HCT116 (cell line): Measurements from ENCODE around the gene CLDN10. TPM values are rescaled to one million over a fixed set of nuclear protein-coding genes. Genes with fewer than 3 reads are reported as not detected.

Experiments used
- ATAC-seq: fragments of 200-7000 bp; cut with Tn5 transposase; 2 replicates; pipeline ENCODE4 v1.9.1; 2020; ENCODE audit warnings: mild to moderate bottlenecking, moderate library complexity
- BruUV-seq: library from RNA; stranded (reverse); fragments of 400-500 nt; replicated peaks from 2 replicates; lab custom pipeline; 2021; lab: Mats Ljungman, UMichigan
- CTCF ChIA-PET: fragments of 300-600 bp; sonication (Branson Sonifier 250); formaldehyde crosslinking; loops from one replicate; lab custom pipeline; 2021; ENCODE audit warnings: antibody characterized with exemption; lab: Charles Lee
- POLR2A ChIA-PET: fragments of 300-600, 350-600 bp; sonication (Branson Sonifier 250); formaldehyde crosslinking; loops from one replicate; lab custom pipeline; 2021; ENCODE audit warnings: antibody characterized with exemption; lab: Charles Lee
- RAD21 ChIA-PET, 2 experiments: fragments of 300-600 bp; sonication (Branson Sonifier 250); formaldehyde crosslinking; loops; one replicate each; lab custom pipeline; 2023; ENCODE audit warnings: low total read pairs in 2 of 2; ENCODE audit not compliant: uncharacterized antibody in 2 of 2, unreplicated experiment in 2 of 2, low non-redundant PET in 1 of 2; lab: Charles Lee
- DNase-seq: peaks from one replicate; pipeline ENCODE4 v3.0.0-alpha.2; 2010; ENCODE audit warnings: low read depth, low spot score
- H2AFZ ChIP-seq: fragments of 200-600 bp; shearing (Covaris generic), sonication (generic); 2 replicates; pipeline ENCODE4 v1.6.1; 2017; ENCODE audit warnings: low read depth, mixed run types, mixed read lengths, antibody characterized with exemption, low read length; ENCODE audit not compliant: poor library complexity, severe bottlenecking
- H3K27ac ChIP-seq: 2 replicates; pipeline ENCODE4 v1.5.1; 2012; ENCODE audit warnings: low read depth, low read length
- H3K27me3 ChIP-seq: fragments of 200-600 bp; sonication (generic); 2 replicates; pipeline ENCODE4 v1.6.1; 2016; ENCODE audit warnings: mixed run types, low read length, mixed read lengths; ENCODE audit not compliant: insufficient read depth
- H3K36me3 ChIP-seq, 2 experiments: fragments of 200-500 bp in 1 of 2; fragments of 200-600 bp in 1 of 2; sonication (Bioruptor generic) in 1 of 2; sonication (generic) in 1 of 2; 2 replicates each; pipeline versions ENCODE4 v1.5.1 to v1.6.1; 2014 to 2016; ENCODE audit warnings: low read length in 2 of 2, inconsistent platforms in 1 of 2, mixed read lengths in 1 of 2, mixed run types in 1 of 2; ENCODE audit not compliant: insufficient read depth in 2 of 2, control insufficient read depth in 1 of 2
- H3K4me1 ChIP-seq, 2 experiments: fragments of 200-600 bp in 1 of 2; sonication (generic) in 1 of 2; 2 replicates each; pipeline versions ENCODE4 v1.5.1 to v1.6.1; 2012 to 2017; ENCODE audit warnings: low read length in 2 of 2, inconsistent platforms in 1 of 2, mild to moderate bottlenecking in 1 of 2, mixed read lengths in 1 of 2, mixed run types in 1 of 2, moderate library complexity in 1 of 2; ENCODE audit not compliant: insufficient read depth in 2 of 2, control insufficient read depth in 1 of 2
- H3K4me2 ChIP-seq: fragments of 200-600 bp; sonication (generic); 2 replicates; pipeline ENCODE4 v1.6.1; 2017; ENCODE audit warnings: mixed run types, low read length, mixed read lengths
- H3K4me3 ChIP-seq, 2 experiments: fragments of 200-600 bp in 1 of 2; sonication (generic) in 1 of 2; replicated peaks in 1 of 2; 2 replicates each; pipeline ENCODE4 v1.5.1; 2011 to 2016; ENCODE audit warnings: low read length in 2 of 2, control low read depth in 1 of 2, low read depth in 1 of 2, mild to moderate bottlenecking in 1 of 2, mixed read lengths in 1 of 2, mixed run types in 1 of 2
- H3K79me2 ChIP-seq: fragments of 200-600 bp; sonication (generic); 2 replicates; pipeline ENCODE4 v1.6.1; 2017; ENCODE audit warnings: mild to moderate bottlenecking, mixed run types, low read length, moderate library complexity, mixed read lengths; ENCODE audit not compliant: insufficient read depth
- H3K9ac ChIP-seq: fragments of 200-600 bp; sonication (generic); 2 replicates; pipeline ENCODE4 v1.6.1; 2016; ENCODE audit warnings: low read length, mixed read lengths
- H3K9me2 ChIP-seq: fragments of 200-600 bp; sonication (generic), shearing (Covaris generic); 2 replicates; pipeline ENCODE4 v1.6.1; 2017; ENCODE audit warnings: mixed run types, mild to moderate bottlenecking, moderate library complexity; ENCODE audit not compliant: insufficient read depth
- H3K9me3 ChIP-seq, 2 experiments: fragments of 200-500 bp in 1 of 2; fragments of 200-600 bp in 1 of 2; sonication (Bioruptor generic) in 1 of 2; sonication (generic) in 1 of 2; 2 replicates each; pipeline ENCODE4 v1.6.1; 2014 to 2017; ENCODE audit warnings: low read length in 2 of 2, mixed read lengths in 2 of 2, inconsistent platforms in 1 of 2, low read depth in 1 of 2, mild to moderate bottlenecking in 1 of 2, mixed run types in 1 of 2, moderate library complexity in 1 of 2; ENCODE audit not compliant: control insufficient read depth in 1 of 2, insufficient read depth in 1 of 2
- H4K20me1 ChIP-seq: fragments of 200-600 bp; sonication (generic), shearing (Covaris generic); 2 replicates; pipeline ENCODE4 v1.6.1; 2017; ENCODE audit warnings: mixed run types, mild to moderate bottlenecking, moderate library complexity; ENCODE audit not compliant: insufficient read depth
- CBX3 ChIP-seq: IDR thresholded peaks from 2 replicates; pipeline ENCODE4 v1.6.1; 2012; ENCODE audit warnings: low read depth
- CEBPB ChIP-seq: IDR thresholded peaks from 2 replicates; pipeline ENCODE4 v1.6.1; 2012; ENCODE audit warnings: low read depth
- CTCF ChIP-seq, 3 experiments: fragments of 200-600 bp in 1 of 3; sonication (generic) in 1 of 3; IDR thresholded peaks in 2 of 3; conservative IDR thresholded peaks in 1 of 3; 2 replicates each; pipeline ENCODE4 v1.5.1; 2012 to 2017; ENCODE audit warnings: low read depth in 2 of 3, low read length in 2 of 3, antibody characterized with exemption in 1 of 3, borderline replicate concordance in 1 of 3, control low read depth in 1 of 3, mild to moderate bottlenecking in 1 of 3, mixed read lengths in 1 of 3, mixed run types in 1 of 3, moderate library complexity in 1 of 3; ENCODE audit not compliant: insufficient read depth in 1 of 3
- EGR1 ChIP-seq: IDR thresholded peaks from 2 replicates; pipeline ENCODE4 v1.6.1; 2012; ENCODE audit warnings: low read depth
- EZH2 ChIP-seq: fragments of 200-600 bp; sonication (generic); IDR thresholded peaks from 2 replicates; pipeline ENCODE4 v1.6.1; 2017; ENCODE audit warnings: antibody characterized with exemption, mixed run types
- EZH2phosphoT487 ChIP-seq: fragments of 200-600 bp; IDR thresholded peaks from 2 replicates; pipeline ENCODE4 v1.6.1; 2018; ENCODE audit warnings: antibody characterized with exemption, borderline replicate concordance
- FOSL1 ChIP-seq: IDR thresholded peaks from 2 replicates; pipeline ENCODE4 v1.6.1; 2012; ENCODE audit warnings: low read depth
- JUND ChIP-seq: IDR thresholded peaks from 2 replicates; pipeline ENCODE4 v1.6.1; 2012
- MAX ChIP-seq: IDR thresholded peaks from 2 replicates; pipeline ENCODE4 v1.6.1; 2012
- POLR2AphosphoS5 ChIP-seq: IDR thresholded peaks from 2 replicates; pipeline ENCODE4 v1.6.1; 2011; ENCODE audit warnings: mild to moderate bottlenecking, low read depth, low read length, moderate library complexity
- RAD21 ChIP-seq: IDR thresholded peaks from 2 replicates; pipeline ENCODE4 v1.6.1; 2012; ENCODE audit warnings: low read depth, mild to moderate bottlenecking
- REST ChIP-seq: IDR thresholded peaks from 2 replicates; pipeline ENCODE4 v1.6.1; 2012; ENCODE audit warnings: low read depth
- SIN3A ChIP-seq: IDR thresholded peaks from 2 replicates; pipeline ENCODE4 v1.6.1; 2012; ENCODE audit warnings: low read depth
- ZBTB33 ChIP-seq: IDR thresholded peaks from 2 replicates; pipeline ENCODE4 v1.6.1; 2011; ENCODE audit warnings: mild to moderate bottlenecking, low read length, moderate library complexity; ENCODE audit not compliant: insufficient replicate concordance; ENCODE audit errors: extremely low read depth
- intact Hi-C: fragments of 100-400 bp; cut with micrococcal nuclease; formaldehyde crosslinking; loops from 2 replicates; pipeline ENCODE4 v1.10.0; 2022
- total RNA-seq: library from RNA; stranded (reverse); gene quantifications from one replicate; pipeline ENCODE4 v1.2.1, GENCODE V29; 2021; ENCODE audit not compliant: unreplicated experiment

The CLDN10 gene
- total RNA-seq, 1 experiment from 2014 or later, result not detected

GRCh38 chr13:95628488-95628887, 76.0 kb downstream of the CLDN10 start:
- CTCF ChIA-PET, result no interaction called here
- H3K9ac ChIP-seq, result no peak overlapping the region
- H3K36me3 ChIP-seq, result no peaks in the 10 kb centered on the region
- RAD21 ChIA-PET, result interaction anchor here in 1 of 2 experiments (0.7 kb wide), 1 partner anchor 33 kb away, joined by 3 read pairs; no protein-coding TSS in a partner anchor
- no TSS peak for BruUV-seq
- H3K79me2 ChIP-seq, result no peaks in the 10 kb centered on the region
- no peak for TF ChIP-seq MAX
- no peak for TF ChIP-seq FOSL1
- TF ChIP-seq EZH2, result no peak
- no peak for TF ChIP-seq RAD21
- TF ChIP-seq CEBPB, result no peak
- no peak overlapping the region for H3K4me2 ChIP-seq
- intact Hi-C loops, result loop anchor here (10.0 kb wide), 1 partner anchor 586 kb away; no protein-coding TSS in a partner anchor
- no peaks in the 10 kb centered on the region for H3K9me2 ChIP-seq
- no peak for ATAC-seq
- no peaks in the 10 kb centered on the region for H3K27me3 ChIP-seq
- no peaks in the 10 kb centered on the region for H4K20me1 ChIP-seq
- no peaks in the 10 kb centered on the region for H3K4me1 ChIP-seq
- DNase-seq, result no peak
- no peaks in the 10 kb centered on the region for H3K9me3 ChIP-seq
- POLR2A ChIA-PET, result no interaction called here
- no peak overlapping the region for H3K27ac ChIP-seq
- no peak overlapping the region for H3K4me3 ChIP-seq
- no peak overlapping the region for H2AFZ ChIP-seq

GRCh38 chr13:95629071-95629470, 76.6 kb downstream of the CLDN10 start:
- no peak overlapping the region for H3K9ac ChIP-seq
- H4K20me1 ChIP-seq, result no peaks in the 10 kb centered on the region
- H2AFZ ChIP-seq, result no peak overlapping the region
- no peak overlapping the region for H3K27ac ChIP-seq
- no peak for ATAC-seq
- no TSS peak for BruUV-seq
- TF ChIP-seq EGR1, result no peak
- TF ChIP-seq ZBTB33, result no peak
- TF ChIP-seq REST, result no peak
- TF ChIP-seq CTCF (IDR thresholded peaks at IDR 0.05 in 2 of 3, conservative IDR thresholded peaks at IDR 0.05 in 1 of 3; ENCODE audit: borderline replicate concordance in 1 of 3, insufficient read depth in 1 of 3, low read depth in 2 of 3, low read length in 2 of 3), result no peak
- no peak for TF ChIP-seq POLR2AphosphoS5
- no peak for TF ChIP-seq JUND
- TF ChIP-seq SIN3A, result no peak
- no peak for TF ChIP-seq CBX3
- no peak for TF ChIP-seq EZH2phosphoT487
- ChIA-PET CTCF (no interaction called here), POLR2A (no interaction called here), RAD21 (interaction anchor here in 1 of 2 experiments (0.7 kb wide), 1 partner anchor 32 kb away, joined by 3 read pairs; no protein-coding TSS in a partner anchor)
- no peak overlapping the region for H3K4me3 ChIP-seq
- DNase-seq, result no peak
- H3K27me3 ChIP-seq, result no peaks in the 10 kb centered on the region
- H3K36me3 ChIP-seq, result no peaks in the 10 kb centered on the region
- no peak overlapping the region for H3K4me2 ChIP-seq
- no peaks in the 10 kb centered on the region for H3K9me3 ChIP-seq
- intact Hi-C loops, result loop anchor here (10.0 kb wide), 1 partner anchor 586 kb away; no protein-coding TSS in a partner anchor
- H3K79me2 ChIP-seq, result no peaks in the 10 kb centered on the region
- no peaks in the 10 kb centered on the region for H3K4me1 ChIP-seq
- H3K9me2 ChIP-seq, result no peaks in the 10 kb centered on the region
